PC-9 (cell line): ENCODE measurements around the gene PCDH9.

ENCODE experiments used
- EZH2 ChIP-seq: fragments of 200-600 bp; sonication (generic); IDR thresholded peaks from 2 replicates; pipeline ENCODE4 v1.8.0; 2017; ENCODE audit warnings: antibody characterized with exemption, low read depth
- TF ChIP-seq, protein P1 (sequence below): fragments of 200-600 bp; sonication (generic); conservative IDR thresholded peaks from 2 replicates; pipeline ENCODE4 v1.6.1; 2017; ENCODE audit warnings: mixed run types, antibody characterized with exemption, mild to moderate bottlenecking, moderate library complexity

DNA sequence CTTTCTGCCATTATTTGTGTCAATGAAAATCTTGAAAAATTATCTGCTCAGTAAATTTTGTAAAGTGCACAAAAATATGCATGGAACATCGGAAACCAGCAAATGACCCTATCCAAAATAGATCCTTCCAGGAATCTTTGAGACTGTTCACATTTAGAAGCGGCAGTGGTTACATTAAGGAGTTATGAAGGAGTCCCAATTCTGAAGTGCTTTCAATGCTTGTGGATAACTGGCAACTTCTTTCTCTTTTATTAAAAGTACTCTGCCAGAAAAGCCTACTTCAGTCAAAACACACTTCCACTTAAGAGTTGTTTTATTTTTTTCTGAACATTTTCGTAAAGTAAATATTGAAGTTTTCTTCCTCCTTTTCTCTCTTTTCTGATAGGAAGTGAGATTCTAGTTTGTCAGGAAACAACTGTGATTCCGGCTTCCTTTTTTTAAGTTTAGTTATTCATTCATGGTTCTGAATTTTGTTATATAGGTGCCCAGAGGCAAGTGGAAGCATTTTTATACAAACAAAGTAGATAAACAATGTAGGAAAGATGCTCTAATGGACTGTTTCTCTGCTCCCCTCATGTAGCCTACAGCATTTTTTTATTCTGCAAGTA lies 83.5 kb downstream of the PCDH9 start:
- TF ChIP-seq, protein P1, sequence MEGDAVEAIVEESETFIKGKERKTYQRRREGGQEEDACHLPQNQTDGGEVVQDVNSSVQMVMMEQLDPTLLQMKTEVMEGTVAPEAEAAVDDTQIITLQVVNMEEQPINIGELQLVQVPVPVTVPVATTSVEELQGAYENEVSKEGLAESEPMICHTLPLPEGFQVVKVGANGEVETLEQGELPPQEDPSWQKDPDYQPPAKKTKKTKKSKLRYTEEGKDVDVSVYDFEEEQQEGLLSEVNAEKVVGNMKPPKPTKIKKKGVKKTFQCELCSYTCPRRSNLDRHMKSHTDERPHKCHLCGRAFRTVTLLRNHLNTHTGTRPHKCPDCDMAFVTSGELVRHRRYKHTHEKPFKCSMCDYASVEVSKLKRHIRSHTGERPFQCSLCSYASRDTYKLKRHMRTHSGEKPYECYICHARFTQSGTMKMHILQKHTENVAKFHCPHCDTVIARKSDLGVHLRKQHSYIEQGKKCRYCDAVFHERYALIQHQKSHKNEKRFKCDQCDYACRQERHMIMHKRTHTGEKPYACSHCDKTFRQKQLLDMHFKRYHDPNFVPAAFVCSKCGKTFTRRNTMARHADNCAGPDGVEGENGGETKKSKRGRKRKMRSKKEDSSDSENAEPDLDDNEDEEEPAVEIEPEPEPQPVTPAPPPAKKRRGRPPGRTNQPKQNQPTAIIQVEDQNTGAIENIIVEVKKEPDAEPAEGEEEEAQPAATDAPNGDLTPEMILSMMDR = no peak
- no peak for TF ChIP-seq EZH2
